ENCODE data around the gene SMPD4. TPM values are rescaled to one million over a fixed set of nuclear protein-coding genes. Genes with fewer than 3 reads are reported as not detected.
"Not testable (repeated sequence)": the region's sequence is repeated elsewhere in the genome, so short reads cannot be mapped to it uniquely, and the experiment has no call there.

Gene SMPD4
- total RNA-seq, 1 experiment from 2014 or later, result 140 TPM

DNA sequence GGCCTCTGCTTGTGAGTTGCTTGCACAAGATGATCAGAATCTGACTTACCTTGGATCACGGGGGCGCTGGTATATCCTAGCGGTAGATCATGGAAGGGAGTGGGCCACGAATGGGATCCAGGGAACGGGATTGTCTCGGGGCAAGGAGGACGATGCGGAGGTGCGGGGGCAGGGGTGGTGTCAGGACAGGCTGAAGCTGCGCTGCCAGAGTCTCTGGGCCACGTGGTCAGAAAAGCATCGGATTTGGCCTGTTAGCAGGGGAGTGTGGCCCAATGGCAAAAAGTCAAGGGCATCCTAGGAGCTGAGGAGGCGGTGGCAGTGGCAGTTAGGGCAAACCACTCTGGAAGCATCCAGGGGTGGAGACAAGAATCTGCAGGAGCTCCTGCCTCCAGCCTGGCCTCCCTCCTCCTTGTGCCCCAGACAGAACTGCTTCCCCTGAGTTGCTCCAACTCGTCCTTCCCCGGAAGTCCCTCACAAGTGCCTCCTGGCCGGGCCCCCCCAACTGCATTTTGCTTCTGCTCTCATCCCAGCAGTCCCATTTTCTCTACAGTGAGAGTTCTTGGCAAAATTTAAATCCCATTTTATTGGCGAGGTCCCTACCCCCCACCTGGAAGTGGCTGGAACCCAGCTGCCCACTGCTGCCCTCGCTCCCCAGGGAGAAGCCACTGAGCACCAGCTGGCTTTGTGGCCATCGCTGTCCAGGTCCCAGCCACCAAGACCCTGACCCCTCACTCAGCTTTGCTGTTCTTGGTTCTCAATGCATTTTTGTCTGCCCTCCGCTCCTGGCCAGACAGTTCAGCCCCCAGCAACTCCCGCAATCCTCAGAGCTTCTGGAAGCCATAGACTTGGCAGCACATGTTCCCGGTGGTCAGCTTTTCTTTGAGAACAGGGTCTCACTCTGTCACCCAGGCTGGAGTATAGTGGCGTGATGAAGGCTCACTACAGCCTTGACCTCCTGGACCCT is 30.9 kb downstream of the SMPD4 start:
- no peaks in the 10 kb centered on the region for H3K9me3 ChIP-seq

GRCh38 chr2:130148515-130148914 is 32.9 kb downstream of the SMPD4 start:
- H3K27me3 Mint-ChIP-seq (ENCODE audit: insufficient read depth, unreplicated experiment); intact Hi-C loops (cut with micrococcal nuclease; ENCODE audit: unreplicated experiment); H3K36me3 ChIP-seq (ENCODE audit: control insufficient read depth, insufficient read depth, low read length); CTCF ChIA-PET; H3K4me3 ChIP-seq (ENCODE audit: low read depth, low read length); H3K4me1 Mint-ChIP-seq (ENCODE audit: low read depth, unreplicated experiment); H3K4me3 Mint-ChIP-seq (ENCODE audit: unreplicated experiment); POLR2A ChIA-PET; BruUV-seq (replicated peaks); H3K27me3 ChIP-seq (replicated peaks; ENCODE audit: control insufficient read depth, insufficient read depth, low read length); H3K4me1 ChIP-seq; H3K9me3 Mint-ChIP-seq (ENCODE audit: unreplicated experiment); H3K27ac Mint-ChIP-seq (ENCODE audit: unreplicated experiment); H3K9me3 ChIP-seq; DNase-seq: not testable (repeated sequence)
- H3K36me3 Mint-ChIP-seq (ENCODE audit: insufficient read depth, unreplicated experiment), result peaks cover 27% of the 10 kb centered on the region

More for the DNA sequence above, 30.9 kb downstream of the SMPD4 start:
- ChIA-PET POLR2A (no interaction called here), CTCF (no interaction called here)
- no peak for TF ChIP-seq CTCF (IDR thresholded peaks at IDR 0.05; ENCODE audit: insufficient read depth in 1 of 2, low read depth in 1 of 2, low read length in 1 of 2, severe bottlenecking in 1 of 2, unreplicated experiment in 1 of 2)
- peak in 1 of 2 experiments; percentile 28 for DNase-seq
- Histone ChIP-seq H3K36me3 (ENCODE audit: control insufficient read depth, insufficient read depth, low read length) (no peaks in the 10 kb centered on the region), H3K27me3 (replicated peaks; ENCODE audit: control insufficient read depth, insufficient read depth, low read length) (no peaks in the 10 kb centered on the region), H3K4me3 (ENCODE audit: low read depth, low read length) (no peak overlapping the region), H3K4me1 (no peaks in the 10 kb centered on the region)
- Mint-ChIP-seq H3K27ac (ENCODE audit: unreplicated experiment) (peak overlapping the region; percentile 21), H3K9me3 (ENCODE audit: unreplicated experiment) (no peaks in the 10 kb centered on the region), H3K27me3 (ENCODE audit: insufficient read depth, unreplicated experiment) (no peaks in the 10 kb centered on the region), H3K4me1 (ENCODE audit: low read depth, unreplicated experiment) (no peaks in the 10 kb centered on the region), H3K36me3 (ENCODE audit: insufficient read depth, unreplicated experiment) (peaks cover 40% of the 10 kb centered on the region), H3K4me3 (ENCODE audit: unreplicated experiment) (no peak overlapping the region)
- no TSS peak for BruUV-seq (replicated peaks)
- intact Hi-C loops (cut with micrococcal nuclease; ENCODE audit: unreplicated experiment), result no loop called here

GRCh38 chr2:130145006-130145414 is 36.4 kb downstream of the SMPD4 start, which contains the start of gene CCDC74B:
Gene CCDC74B, minus strand, starts transcription at chr2:130145112. Its CDS starts 116 bp downstream, at chr2:130144996.
- H3K4me1 Mint-ChIP-seq (ENCODE audit: low read depth, unreplicated experiment); POLR2A ChIA-PET; BruUV-seq (replicated peaks); H3K4me1 ChIP-seq; H3K36me3 Mint-ChIP-seq (ENCODE audit: insufficient read depth, unreplicated experiment); H3K9me3 Mint-ChIP-seq (ENCODE audit: unreplicated experiment); intact Hi-C loops (cut with micrococcal nuclease; ENCODE audit: unreplicated experiment); H3K9me3 ChIP-seq; H3K27me3 Mint-ChIP-seq (ENCODE audit: insufficient read depth, unreplicated experiment); H3K27me3 ChIP-seq (replicated peaks; ENCODE audit: control insufficient read depth, insufficient read depth, low read length); CTCF ChIA-PET; H3K36me3 ChIP-seq (ENCODE audit: control insufficient read depth, insufficient read depth, low read length): not testable (repeated sequence)
- Mint-ChIP-seq H3K4me3 (ENCODE audit: unreplicated experiment) (peak within 1 kb of the TSS; percentile 89), H3K27ac (ENCODE audit: unreplicated experiment) (peak within 1 kb of the TSS; percentile 86)
- H3K4me3 ChIP-seq (ENCODE audit: low read depth, low read length), result peak within 1 kb of the TSS; percentile 47
- DNase-seq, result peak; percentile 73 to 78

- BruUV-seq (replicated peaks); H3K9me3 ChIP-seq; H3K9me3 Mint-ChIP-seq (ENCODE audit: unreplicated experiment); intact Hi-C loops (cut with micrococcal nuclease; ENCODE audit: unreplicated experiment); H3K36me3 Mint-ChIP-seq (ENCODE audit: insufficient read depth, unreplicated experiment); H3K27ac Mint-ChIP-seq (ENCODE audit: unreplicated experiment); H3K4me1 ChIP-seq; H3K27me3 ChIP-seq (replicated peaks; ENCODE audit: control insufficient read depth, insufficient read depth, low read length); H3K27me3 Mint-ChIP-seq (ENCODE audit: insufficient read depth, unreplicated experiment); H3K4me1 Mint-ChIP-seq (ENCODE audit: low read depth, unreplicated experiment); CTCF ChIA-PET; H3K4me3 Mint-ChIP-seq (ENCODE audit: unreplicated experiment); H3K36me3 ChIP-seq (ENCODE audit: control insufficient read depth, insufficient read depth, low read length); H3K4me3 ChIP-seq (ENCODE audit: low read depth, low read length): not testable (repeated sequence)
- peak in 1 of 2 experiments; percentile 30 for DNase-seq
- POLR2A ChIA-PET, result interaction anchor here (0.6 kb wide), 1 partner anchor 36 kb away, joined by 5 read pairs; no protein-coding TSS in a partner anchor
These were observed 37.9 kb downstream of the SMPD4 start for GRCh38 chr2:130143266-130144039.

DNA sequence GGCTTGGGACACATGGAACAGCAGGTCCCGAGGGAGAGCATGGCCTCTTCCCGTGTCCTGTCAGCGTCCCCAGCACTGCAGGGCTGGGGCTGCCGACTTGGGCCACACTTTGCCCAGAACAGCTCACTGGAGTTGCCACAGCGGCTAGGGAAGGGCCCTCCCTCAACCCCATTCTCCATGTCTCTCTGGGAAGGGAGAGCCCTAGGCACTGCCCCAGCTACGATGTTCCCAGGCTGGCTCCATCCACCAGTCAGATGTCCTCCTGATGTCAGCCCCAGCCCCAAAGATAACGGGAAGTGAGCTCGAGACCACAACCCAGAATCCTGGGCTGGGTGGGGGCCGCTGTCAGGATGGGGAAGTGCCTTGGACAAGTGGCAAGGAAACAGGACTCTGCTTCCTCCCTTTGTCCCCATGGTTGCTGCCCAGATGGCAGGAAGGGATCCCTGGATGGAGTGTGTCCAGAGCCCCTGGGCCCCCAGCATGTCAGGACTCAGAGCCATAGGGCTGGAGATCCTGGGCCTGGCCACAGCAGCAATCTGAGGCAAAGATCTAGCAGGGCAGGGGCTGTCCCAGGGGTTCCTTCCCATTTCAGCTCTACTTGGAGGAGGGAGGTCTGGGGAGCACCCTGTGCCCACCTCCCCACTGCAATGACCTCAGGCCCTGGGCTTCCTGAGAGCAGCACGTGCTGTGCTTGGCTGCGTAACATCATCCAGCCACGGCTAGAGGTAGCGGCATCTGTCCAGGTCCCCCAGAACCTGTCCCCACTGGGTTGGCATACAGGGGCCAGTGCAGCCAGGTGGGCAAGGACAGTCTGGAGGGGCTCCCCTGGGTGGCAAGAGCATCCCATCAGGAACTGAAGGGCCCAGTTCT is 38.8 kb downstream of the SMPD4 start:
- H3K36me3 Mint-ChIP-seq (ENCODE audit: insufficient read depth, unreplicated experiment); H3K9me3 Mint-ChIP-seq (ENCODE audit: unreplicated experiment); H3K36me3 ChIP-seq (ENCODE audit: control insufficient read depth, insufficient read depth, low read length); H3K4me1 Mint-ChIP-seq (ENCODE audit: low read depth, unreplicated experiment); H3K9me3 ChIP-seq; POLR2A ChIA-PET; H3K27me3 Mint-ChIP-seq (ENCODE audit: insufficient read depth, unreplicated experiment); H3K4me1 ChIP-seq; BruUV-seq (replicated peaks); H3K4me3 Mint-ChIP-seq (ENCODE audit: unreplicated experiment); H3K4me3 ChIP-seq (ENCODE audit: low read depth, low read length); H3K27ac Mint-ChIP-seq (ENCODE audit: unreplicated experiment); H3K27me3 ChIP-seq (replicated peaks; ENCODE audit: control insufficient read depth, insufficient read depth, low read length); CTCF ChIA-PET; intact Hi-C loops (cut with micrococcal nuclease; ENCODE audit: unreplicated experiment): not testable (repeated sequence)
- DNase-seq, result peak in 1 of 2 experiments; percentile 24
